B cell (primary cell): ENCODE results near the gene XXYLT1. TPM values are rescaled to one million over a fixed set of nuclear protein-coding genes. Genes with fewer than 3 reads are reported as not detected.

Source experiments
- ATAC-seq: fragments of 200-7000 bp; cut with Tn5 transposase; one replicate; pipeline ENCODE4 v1.10.0; 2021; ENCODE audit warnings: low read depth, mild to moderate bottlenecking, moderate number of reproducible peaks, moderate library complexity
- CTCF ChIA-PET: fragments of 350-600 bp; sonication (Branson Sonifier 250); formaldehyde crosslinking; loops from one replicate; lab custom pipeline; 2021; ENCODE audit warnings: antibody characterized with exemption, inconsistent platforms; lab: Charles Lee
- POLR2A ChIA-PET: fragments of 350-600 bp; sonication (Branson Sonifier 250); formaldehyde crosslinking; loops from one replicate; lab custom pipeline; 2021; ENCODE audit warnings: antibody characterized with exemption; lab: Charles Lee
- DNase-seq: peaks from one replicate; pipeline ENCODE4 v3.0.0; 2013
- H2AFZ ChIP-seq: 2 replicates; pipeline ENCODE4 v1.6.1; 2012; ENCODE audit warnings: mild to moderate bottlenecking, low read depth, low read length; ENCODE audit not compliant: insufficient read depth, poor library complexity, severe bottlenecking
- H3K27ac ChIP-seq, 2 donors: 1 replicate in 1 of 2; 2 replicates in 1 of 2; pipeline ENCODE4 v1.5.1; 2012 to 2013; ENCODE audit warnings: low read length in 2 of 2, mild to moderate bottlenecking in 2 of 2, moderate library complexity in 1 of 2
- H3K27me3 ChIP-seq, 4 experiments: fragments of 200-600 bp in 1 of 4; sonication (generic) in 1 of 4; replicated peaks in 1 of 4; 1 replicate in 2 of 4; 2 replicates in 2 of 4; pipeline versions ENCODE4 v1.6.1 to v1.7.0; 2013 to 2016; ENCODE audit warnings: low read length in 3 of 4, mild to moderate bottlenecking in 2 of 4, mixed read lengths in 1 of 4, moderate library complexity in 1 of 4; ENCODE audit not compliant: insufficient read depth in 4 of 4, control insufficient read depth in 3 of 4; ENCODE audit errors: control extremely low read depth in 1 of 4
- H3K36me3 ChIP-seq, 2 experiments: replicated peaks in 1 of 2; 1 replicate in 1 of 2; 2 replicates in 1 of 2; pipeline versions ENCODE4 v1.6.1 to v1.7.1; 2013; ENCODE audit warnings: low read length in 1 of 2; ENCODE audit not compliant: insufficient read depth in 2 of 2, control insufficient read depth in 1 of 2; ENCODE audit errors: control extremely low read depth in 1 of 2, extremely low read depth in 1 of 2
- H3K4me1 ChIP-seq, 2 donors: fragments of 200-600 bp in 1 of 2; sonication (generic) in 1 of 2; 1 replicate in 1 of 2; 2 replicates in 1 of 2; pipeline versions ENCODE4 v1.5.1 to v1.6.1; 2013 to 2017; ENCODE audit warnings: low read length in 2 of 2; ENCODE audit not compliant: control insufficient read depth in 2 of 2, insufficient read depth in 2 of 2
- H3K4me2 ChIP-seq: replicated peaks from 2 replicates; pipeline ENCODE3; 2012; ENCODE audit warnings: mild to moderate bottlenecking, low read depth, low read length; ENCODE audit not compliant: poor library complexity, severe bottlenecking
- H3K4me3 ChIP-seq, 5 experiments: fragments of 200-600 bp in 1 of 5; sonication (generic) in 1 of 5; 1 replicate in 3 of 5; 2 replicates in 2 of 5; pipeline versions ENCODE4 v1.5.1 to v1.7.0; 2011 to 2016; ENCODE audit warnings: low read length in 4 of 5, mild to moderate bottlenecking in 4 of 5, low read depth in 2 of 5, control low read depth in 1 of 5, moderate library complexity in 1 of 5; ENCODE audit not compliant: insufficient read depth in 1 of 5; ENCODE audit errors: control extremely low read depth in 1 of 5, extremely low read depth in 1 of 5
- H3K79me2 ChIP-seq: fragments of 200-600 bp; sonication (generic); one replicate; pipeline ENCODE4 v1.6.0; 2016; ENCODE audit warnings: low read length; ENCODE audit not compliant: control insufficient read depth, insufficient read depth
- H3K9ac ChIP-seq: fragments of 200-600 bp; sonication (generic); 2 replicates; pipeline ENCODE4 v1.6.1; 2017; ENCODE audit warnings: mild to moderate bottlenecking, low read length, moderate library complexity
- H3K9me3 ChIP-seq, 3 donors: one replicate each; pipeline versions ENCODE4 v1.6.1 to v1.7.1; 2013; ENCODE audit warnings: low read length in 2 of 3; ENCODE audit not compliant: control insufficient read depth in 2 of 3, insufficient read depth in 1 of 3; ENCODE audit errors: control extremely low read depth in 1 of 3
- H4K20me1 ChIP-seq: 2 replicates; pipeline ENCODE4 v1.6.0; 2012; ENCODE audit warnings: mild to moderate bottlenecking, low read length; ENCODE audit not compliant: insufficient read depth, control insufficient read depth, poor library complexity, severe bottlenecking
- H3K27ac Mint-ChIP-seq: one replicate; pipeline ENCODE4 v1.8.0; 2021; ENCODE audit warnings: mixed read lengths
- H3K27me3 Mint-ChIP-seq: one replicate; pipeline ENCODE4 v1.8.0; 2021; ENCODE audit warnings: mixed read lengths
- H3K4me1 Mint-ChIP-seq: one replicate; pipeline ENCODE4 v1.8.0; 2021; ENCODE audit warnings: mixed read lengths
- H3K4me3 Mint-ChIP-seq: one replicate; pipeline ENCODE4 v1.8.0; 2021; ENCODE audit warnings: mixed read lengths
- H3K9me3 Mint-ChIP-seq: one replicate; pipeline ENCODE4 v1.8.0; 2022; ENCODE audit warnings: mixed read lengths; ENCODE audit not compliant: insufficient read depth
- EZH2 ChIP-seq: IDR thresholded peaks from 2 replicates; pipeline ENCODE4 v1.6.1; 2012; ENCODE audit warnings: borderline replicate concordance, low read depth, mild to moderate bottlenecking, moderate library complexity, low read length; ENCODE audit not compliant: insufficient read depth, poor library complexity, severe bottlenecking
- WGBS: methylation state at CpG from one replicate; pipeline ENCODE4 v1.1.5; 2013; ENCODE audit warnings: missing lambda C conversion rate; ENCODE audit not compliant: insufficient coverage; 5-methylcytosine and 5-hydroxymethylcytosine counted together
- intact Hi-C: fragments of 100-400 bp; cut with micrococcal nuclease; formaldehyde crosslinking; loops from one replicate; pipeline ENCODE4 v1.10.0; 2022
- polyA plus RNA-seq: library from polyadenylated mRNA; depleted of rRNA; stranded (reverse); fragments of >200 nt; gene quantifications from 2 replicates; pipeline ENCODE4 v1.2.3, GENCODE V29; 2012
- total RNA-seq, 2 donors: library from RNA; stranded (reverse); fragments of 120-200 nt in 1 of 2; gene quantifications; 1 replicate in 1 of 2; 2 replicates in 1 of 2; pipeline versions ENCODE4 v1.2.3 to v1.2.4, GENCODE V29; 2013 to 2022
- TF ChIP-seq, protein P1 (sequence below): fragments of 200-600 bp; IDR thresholded peaks from one replicate; pipeline ENCODE4 v1.8.0; 2022; ENCODE audit warnings: antibody characterized with exemption, mild to moderate bottlenecking

The XXYLT1 gene
- total and polyA plus RNA-seq, 2 donors (not counting 1 experiment from before 2014, with no cell fraction given), result 2.6 to 11.2 TPM

GRCh38 chr3:195032106-195032759, 238.7 kb downstream of the XXYLT1 start:
- intact Hi-C loops, result no loop called here
- Mint-ChIP-seq H3K4me1 (peaks cover 5% of the 10 kb centered on the region), H3K27me3 (no peaks in the 10 kb centered on the region), H3K9me3 (no peaks in the 10 kb centered on the region), H3K27ac (no peak overlapping the region), H3K4me3 (no peak overlapping the region)
- DNase-seq, result no peak
- Histone ChIP-seq H3K4me3 (no peak overlapping the region), H3K79me2 (no peaks in the 10 kb centered on the region), H3K36me3 (no peaks in the 10 kb centered on the region), H2AFZ (no peak overlapping the region), H3K9ac (no peak overlapping the region), H4K20me1 (no peaks in the 10 kb centered on the region), H3K4me2 (no peak overlapping the region), H3K4me1 (peaks cover 5 to 10% of the 10 kb centered on the region in 2 donors), H3K9me3 (no peaks in the 10 kb centered on the region), H3K27me3 (no peaks in the 10 kb centered on the region), H3K27ac (no peak overlapping the region)
- TF ChIP-seq, protein P1, sequence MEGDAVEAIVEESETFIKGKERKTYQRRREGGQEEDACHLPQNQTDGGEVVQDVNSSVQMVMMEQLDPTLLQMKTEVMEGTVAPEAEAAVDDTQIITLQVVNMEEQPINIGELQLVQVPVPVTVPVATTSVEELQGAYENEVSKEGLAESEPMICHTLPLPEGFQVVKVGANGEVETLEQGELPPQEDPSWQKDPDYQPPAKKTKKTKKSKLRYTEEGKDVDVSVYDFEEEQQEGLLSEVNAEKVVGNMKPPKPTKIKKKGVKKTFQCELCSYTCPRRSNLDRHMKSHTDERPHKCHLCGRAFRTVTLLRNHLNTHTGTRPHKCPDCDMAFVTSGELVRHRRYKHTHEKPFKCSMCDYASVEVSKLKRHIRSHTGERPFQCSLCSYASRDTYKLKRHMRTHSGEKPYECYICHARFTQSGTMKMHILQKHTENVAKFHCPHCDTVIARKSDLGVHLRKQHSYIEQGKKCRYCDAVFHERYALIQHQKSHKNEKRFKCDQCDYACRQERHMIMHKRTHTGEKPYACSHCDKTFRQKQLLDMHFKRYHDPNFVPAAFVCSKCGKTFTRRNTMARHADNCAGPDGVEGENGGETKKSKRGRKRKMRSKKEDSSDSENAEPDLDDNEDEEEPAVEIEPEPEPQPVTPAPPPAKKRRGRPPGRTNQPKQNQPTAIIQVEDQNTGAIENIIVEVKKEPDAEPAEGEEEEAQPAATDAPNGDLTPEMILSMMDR, result no peak
- TF ChIP-seq EZH2, result no peak
- WGBS, result 96% methylated on average over 7 of the region's 12 CpGs
- ChIA-PET POLR2A (interaction anchor here (1.1 kb wide), 1 partner anchor 8 kb away, joined by 6 read pairs; no protein-coding TSS in a partner anchor), CTCF (interaction anchor here (1.1 kb wide), 1 partner anchor 30 kb away, joined by 3 read pairs; no protein-coding TSS in a partner anchor)
- ATAC-seq, result no peak

DNA sequence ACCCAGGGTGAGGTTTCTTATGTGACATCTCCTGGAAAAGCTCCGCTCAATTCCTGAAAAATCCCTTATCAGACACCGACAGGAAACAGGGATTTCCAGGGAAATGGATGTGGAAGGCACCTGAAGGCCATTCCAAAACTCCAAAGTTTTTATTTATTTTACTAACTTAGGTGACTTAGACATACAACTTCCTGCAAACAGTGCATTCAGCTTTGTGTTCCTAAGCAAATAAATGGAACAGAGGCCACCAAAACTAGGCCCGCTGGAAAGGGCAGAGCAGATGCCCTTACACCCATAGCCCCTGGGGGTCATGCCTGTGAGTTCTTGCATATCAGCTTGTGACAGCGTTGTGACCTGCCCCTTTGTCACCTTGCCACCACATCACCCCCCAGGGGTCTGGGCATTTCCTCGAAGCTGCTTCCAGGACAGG, 239.4 kb downstream of the XXYLT1 start:
- Mint-ChIP-seq H3K4me1 (peaks cover 5% of the 10 kb centered on the region), H3K9me3 (no peaks in the 10 kb centered on the region), H3K27ac (no peak overlapping the region), H3K4me3 (no peak overlapping the region), H3K27me3 (no peaks in the 10 kb centered on the region)
- no peak for ATAC-seq
- intact Hi-C loops, result no loop called here
- 94% methylated on average over 3 of the region's 5 CpGs for WGBS
- Histone ChIP-seq H3K9ac (no peak overlapping the region), H3K27ac (no peak overlapping the region), H3K4me1 (peaks cover 5 to 10% of the 10 kb centered on the region in 2 donors), H3K79me2 (no peaks in the 10 kb centered on the region), H3K36me3 (no peaks in the 10 kb centered on the region), H3K27me3 (no peaks in the 10 kb centered on the region), H4K20me1 (no peaks in the 10 kb centered on the region), H3K4me2 (no peak overlapping the region), H3K4me3 (no peak overlapping the region), H3K9me3 (no peaks in the 10 kb centered on the region), H2AFZ (no peak overlapping the region)
- DNase-seq, result no peak
- CTCF ChIA-PET, result interaction anchor here (1.1 kb wide), 1 partner anchor 29 kb away, joined by 3 read pairs; no protein-coding TSS in a partner anchor
- TF ChIP-seq, protein P1, result no peak
- TF ChIP-seq EZH2, result no peak
- POLR2A ChIA-PET, result interaction anchor here (1.1 kb wide), 1 partner anchor 8 kb away, joined by 6 read pairs; no protein-coding TSS in a partner anchor
